GM19023 (cell line): ENCODE data around the gene NOG.

Source experiments
- ATAC-seq: cut with Tn5 transposase; IDR thresholded peaks from one replicate; pipeline ENCODE4 v1.9.1; 2021; ENCODE audit warnings: mild to moderate bottlenecking, moderate library complexity; ENCODE audit not compliant: unreplicated experiment

The NOG gene

GRCh38 chr17:56596691-56597494, 3.4 kb downstream of the NOG start:
- ATAC-seq = no peak

- no peak for ATAC-seq
Observed at GRCh38 chr17:56597495-56597990, 4.0 kb downstream of the NOG start.

GRCh38 chr17:56598466-56598865, 5.0 kb downstream of the NOG start:
- ATAC-seq = no peak

DNA sequence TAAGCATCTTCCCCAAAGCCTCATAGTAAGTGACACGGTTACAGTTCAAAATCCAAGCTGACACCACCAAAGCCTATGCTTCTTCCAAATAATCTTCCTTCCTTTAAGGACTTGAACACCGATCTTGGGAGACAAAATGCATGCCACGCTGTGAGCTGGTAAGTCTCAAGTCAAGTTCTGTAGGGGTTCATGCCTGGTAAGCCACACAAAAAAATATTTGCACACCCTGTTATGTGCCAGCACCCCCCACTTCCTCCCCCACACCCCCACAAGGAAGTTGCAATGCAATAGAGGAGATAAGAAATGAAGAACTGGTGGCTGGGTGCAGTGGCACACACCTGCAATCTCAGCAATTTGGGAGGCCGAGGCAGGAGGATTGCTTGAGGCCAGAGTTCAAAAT, 5.6 kb downstream of the NOG start:
- no peak for ATAC-seq

- ATAC-seq = no peak
Observed at GRCh38 chr17:56599566-56599965, 6.1 kb downstream of the NOG start.

- no peak for ATAC-seq
Observed at GRCh38 chr17:56600256-56600655, 6.8 kb downstream of the NOG start.

GRCh38 chr17:56601591-56601990, 8.1 kb downstream of the NOG start:
- ATAC-seq = no peak

DNA sequence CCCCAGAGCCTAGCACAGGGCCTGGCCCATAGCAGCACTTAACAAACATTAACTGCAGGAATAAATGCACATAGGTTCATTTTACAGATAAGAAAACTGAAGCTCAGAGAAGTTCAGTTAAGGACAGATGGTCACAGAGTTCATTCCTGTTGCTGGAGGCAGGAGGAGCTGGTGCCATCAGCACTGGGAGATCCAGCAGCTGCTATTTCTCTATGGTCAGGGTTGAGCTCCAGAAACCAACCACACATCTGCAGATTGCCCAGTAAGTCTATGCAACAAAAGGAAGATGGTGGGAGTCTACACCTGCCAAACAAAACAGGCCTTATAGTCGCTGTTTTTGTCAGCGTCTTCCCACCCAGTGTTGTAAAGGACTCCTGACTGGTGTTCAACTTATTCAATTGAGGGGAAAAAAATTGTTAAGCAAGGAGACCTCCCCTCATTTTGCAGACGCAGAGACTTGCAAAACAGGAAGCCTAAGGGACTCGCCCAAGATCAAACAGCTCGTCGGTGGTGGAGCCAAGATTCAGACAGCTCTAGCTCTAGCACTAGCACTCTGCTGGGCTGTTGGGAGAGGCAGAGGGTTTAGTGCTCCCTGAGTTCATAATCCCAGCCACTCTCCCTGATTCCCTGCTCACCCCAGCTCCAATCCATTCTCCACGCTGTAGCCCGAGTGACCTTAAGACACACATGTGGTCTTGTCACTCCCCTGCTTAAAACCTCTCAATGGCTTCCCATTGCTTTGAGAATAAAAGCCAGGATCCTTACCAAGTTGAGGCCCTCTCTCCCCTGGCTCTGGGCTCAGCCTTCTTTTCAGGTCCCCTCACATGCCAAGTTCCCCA, 9.0 kb downstream of the NOG start:
- ATAC-seq = no peak

DNA sequence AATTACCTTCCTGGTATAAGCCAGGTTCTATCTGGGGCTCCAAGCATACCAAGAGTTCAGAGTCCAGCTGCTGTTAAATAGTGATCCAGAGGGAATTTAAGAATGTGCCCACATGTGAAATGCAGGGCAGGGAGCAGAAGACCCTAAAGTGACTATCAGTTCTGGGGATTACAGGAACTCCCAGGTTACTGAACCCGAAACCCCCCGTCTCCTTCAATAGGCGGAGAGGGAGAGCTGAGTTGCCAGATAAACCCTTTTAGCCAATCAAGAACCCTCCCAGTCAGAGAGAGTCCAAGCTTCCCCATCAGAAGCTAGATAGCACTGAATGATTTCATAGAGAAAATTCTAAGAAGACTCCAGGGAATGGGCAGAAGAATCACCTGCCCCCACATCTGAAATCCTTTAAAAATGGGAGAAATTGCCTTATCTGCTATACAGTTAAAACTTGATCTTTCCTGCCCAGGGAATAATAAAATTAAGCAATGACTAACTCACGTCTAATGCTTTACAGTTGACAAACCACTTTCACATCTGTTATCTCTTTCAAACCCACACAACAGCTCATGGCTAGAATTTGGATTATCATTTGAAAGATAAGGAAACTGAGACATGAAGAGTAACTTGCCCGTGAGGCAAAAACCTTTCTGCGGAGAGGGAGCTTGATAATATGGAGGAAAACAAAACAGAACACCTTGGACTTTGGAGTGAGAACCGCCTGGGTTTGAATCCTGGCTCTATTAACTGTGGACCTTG, 10.2 kb downstream of the NOG start:
- ATAC-seq = no peak

DNA sequence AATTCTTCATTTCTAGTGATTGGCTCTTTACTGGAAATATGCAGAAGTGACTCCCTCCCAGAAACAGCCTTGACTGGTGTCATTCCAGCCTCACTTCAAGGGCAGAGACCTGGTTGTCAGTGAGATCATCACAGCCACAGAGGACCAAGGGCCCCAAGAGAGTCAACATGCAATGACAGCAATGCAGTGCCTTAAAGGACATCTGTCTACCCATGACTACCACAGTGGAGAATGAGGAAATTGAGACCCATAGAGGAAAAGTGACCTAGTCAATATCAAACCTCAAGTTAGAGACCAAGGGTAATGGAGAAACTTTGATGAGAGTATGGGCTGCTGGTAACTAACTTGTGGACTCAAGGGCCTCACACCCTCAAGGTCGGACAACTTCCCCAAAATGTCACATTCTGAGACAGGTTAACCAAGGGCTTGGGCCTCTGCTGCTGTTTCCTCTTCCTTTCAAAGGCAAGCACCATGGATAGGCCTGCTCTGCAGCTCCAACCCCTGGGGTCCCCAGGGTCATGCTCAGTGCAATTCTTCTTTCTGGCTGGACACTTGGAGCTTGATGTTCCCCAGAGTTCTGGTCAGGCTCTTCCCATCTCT, 11.3 kb downstream of the NOG start:
- ATAC-seq = no peak

GRCh38 chr17:56608944-56609343, 15.4 kb downstream of the NOG start:
- ATAC-seq = no peak

GRCh38 chr17:56610321-56610720, 16.8 kb downstream of the NOG start:
- ATAC-seq = no peak

GRCh38 chr17:56613131-56613530, 19.6 kb downstream of the NOG start:
- ATAC-seq = no peak

DNA sequence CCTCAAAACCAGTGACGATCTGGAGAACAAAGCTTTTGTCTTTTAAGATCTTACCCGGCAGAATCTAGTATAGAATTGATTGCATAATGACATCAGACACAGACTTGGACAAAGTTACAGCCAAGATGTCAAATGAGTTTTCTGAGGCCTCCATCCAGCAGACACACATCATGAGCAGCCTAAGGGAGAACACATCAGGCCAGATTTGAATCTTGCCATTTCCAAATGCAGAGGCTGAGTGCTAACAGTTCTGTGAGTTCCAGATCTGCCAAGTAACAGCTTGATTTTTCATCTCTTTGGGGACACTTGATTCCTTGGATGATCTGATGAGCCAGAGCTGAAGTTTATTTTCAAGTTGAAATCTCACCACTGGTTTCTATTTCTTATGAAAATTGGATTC, 21.0 kb downstream of the NOG start:
- no peak for ATAC-seq

DNA sequence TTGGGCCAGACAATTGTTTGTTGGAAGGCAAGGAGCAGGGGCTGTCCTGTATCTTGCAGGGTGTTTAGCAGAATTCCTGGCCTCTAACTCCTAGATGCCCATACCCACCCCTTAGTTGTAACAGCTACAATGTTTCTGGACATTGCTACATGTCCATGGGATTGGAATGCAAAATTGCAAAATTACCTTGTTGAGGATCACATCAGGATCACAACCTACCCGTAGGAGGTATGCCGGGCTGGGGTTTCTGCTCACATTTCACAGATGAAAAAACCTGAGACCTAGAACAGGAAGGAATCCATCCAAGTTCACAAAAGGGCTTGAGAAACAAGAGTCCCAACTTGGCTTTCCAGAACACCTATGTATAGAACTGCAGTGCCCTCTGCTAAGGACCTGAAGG, 22.7 kb downstream of the NOG start:
- ATAC-seq = no peak

- ATAC-seq = no peak
Observed at GRCh38 chr17:56623383-56623782, 29.9 kb downstream of the NOG start.

DNA sequence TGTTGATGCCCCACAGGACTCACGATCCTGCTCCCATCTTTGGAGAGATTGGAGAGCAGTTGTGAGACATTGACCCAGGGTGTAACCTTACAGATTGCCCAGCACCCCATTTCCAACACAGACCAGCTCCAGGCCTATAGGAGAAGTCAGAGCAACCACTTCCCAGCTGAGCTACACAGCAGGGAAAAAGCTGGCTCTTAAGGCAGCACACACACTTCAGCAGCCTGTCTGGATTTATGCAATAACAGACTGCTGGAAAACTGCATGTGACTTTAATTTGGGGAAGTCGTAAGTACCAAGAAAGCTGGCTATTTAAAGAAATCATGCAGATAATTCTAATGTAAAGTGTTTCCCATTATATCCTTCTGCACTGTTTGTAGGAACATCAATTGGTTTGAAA, 30.8 kb downstream of the NOG start:
- no peak for ATAC-seq

- ATAC-seq = no peak
Observed at GRCh38 chr17:56624912-56625311, 31.4 kb downstream of the NOG start.

- no peak for ATAC-seq
Observed at GRCh38 chr17:56629531-56630075, 36.1 kb downstream of the NOG start.

DNA sequence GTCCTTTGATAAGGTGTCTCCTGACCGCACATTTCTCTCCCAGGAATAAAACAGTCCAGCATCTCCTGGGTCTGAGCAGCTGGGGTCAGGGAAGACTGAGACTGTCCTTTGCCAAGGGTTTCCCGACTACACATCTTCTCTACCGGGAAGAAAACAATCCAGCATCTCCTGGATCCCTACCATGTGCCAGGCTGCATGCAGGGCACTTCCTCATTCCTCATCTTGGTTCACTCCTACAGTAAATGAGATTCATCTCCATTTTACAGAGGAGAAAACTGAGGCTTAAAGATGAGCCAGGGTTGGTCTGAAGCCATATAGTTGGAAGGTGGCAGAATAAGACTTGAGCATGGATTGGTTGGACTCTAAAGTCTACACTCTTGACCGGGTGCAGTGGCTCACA, 36.7 kb downstream of the NOG start:
- ATAC-seq = no peak

GRCh38 chr17:56633681-56634080, 40.2 kb downstream of the NOG start:
- ATAC-seq = no peak
